RWPE1 (cell line): ENCODE data around the gene CNTN3.

Source experiments
- CTCF ChIA-PET: fragments of 350-600 bp; sonication (Branson Sonifier 250); formaldehyde crosslinking; extraction: SDS; loops from one replicate; lab custom pipeline; 2021; lab: Yijun Ruan, JAX
- POLR2A ChIA-PET: fragments of 400-600 bp; formaldehyde crosslinking; extraction: SDS; loops from one replicate; lab custom pipeline; 2020; ENCODE audit warnings: antibody characterized with exemption; ENCODE audit not compliant: low non-redundant PET; lab: Yijun Ruan, JAX
- DNase-seq: peaks from one replicate; pipeline ENCODE4 v3.0.0; 2012; ENCODE audit warnings: low spot score
- H3K27ac ChIP-seq: fragments of 450-650 bp; 2 replicates; pipeline ENCODE4 v1.5.1; 2017
- CTCF ChIP-seq: fragments of 450-650 bp; conservative IDR thresholded peaks from 2 replicates; pipeline ENCODE4 v1.5.1; 2017; ENCODE audit warnings: low read depth, mild to moderate bottlenecking

CNTN3 gene

GRCh38 chr3:74614107-74614967 lies at the start of gene CNTN3:
CNTN3 (minus strand) TSS chr3:74614659; CDS start chr3:74521112, 93,547 bp downstream.
- no peak for TF ChIP-seq CTCF
- CTCF ChIA-PET, result no interaction called here
- POLR2A ChIA-PET, result no interaction called here
- DNase-seq, result no peak
- H3K27ac ChIP-seq, result no peak within 1 kb of the TSS

- CTCF ChIA-PET, result no interaction called here
- H3K27ac ChIP-seq, result no peak overlapping the region
- POLR2A ChIA-PET, result no interaction called here
- no peak for TF ChIP-seq CTCF
- no peak for DNase-seq
Observed at GRCh38 chr3:74663178-74663577, 48.7 kb upstream of the CNTN3 start.

GRCh38 chr3:74661672-74662071 lies 47.2 kb upstream of the CNTN3 start:
- TF ChIP-seq CTCF, result no peak
- DNase-seq, result no peak
- ChIA-PET CTCF (no interaction called here), POLR2A (no interaction called here)
- H3K27ac ChIP-seq, result no peak overlapping the region

- POLR2A ChIA-PET, result no interaction called here
- H3K27ac ChIP-seq, result no peak overlapping the region
- no peak for DNase-seq
- no peak for TF ChIP-seq CTCF
- CTCF ChIA-PET, result no interaction called here
Observed at GRCh38 chr3:74651885-74652284, 37.4 kb upstream of the CNTN3 start.

- TF ChIP-seq CTCF, result no peak
- no peak for DNase-seq
- POLR2A ChIA-PET, result no interaction called here
- CTCF ChIA-PET, result no interaction called here
- H3K27ac ChIP-seq, result no peak overlapping the region
Observed at GRCh38 chr3:74651292-74651691, 36.8 kb upstream of the CNTN3 start.

GRCh38 chr3:74648107-74648506 lies 33.6 kb upstream of the CNTN3 start:
- no peak for TF ChIP-seq CTCF
- DNase-seq, result no peak
- ChIA-PET POLR2A (no interaction called here), CTCF (no interaction called here)
- no peak overlapping the region for H3K27ac ChIP-seq
